ENCODE results near the gene SLC9A1. TPM values are rescaled to one million over a fixed set of nuclear protein-coding genes. Genes with fewer than 3 reads are reported as not detected.
A peak's percentile ranks its signal among the peaks of the same experiment; 100 is the strongest.

The SLC9A1 gene
- total RNA-seq, 1 experiment from 2014 or later: 25.2 TPM

- POLR2A ChIA-PET (ENCODE audit: unreplicated experiment): interaction anchor here (0.6 kb wide), 1 partner anchor 53 kb away, joined by 5 read pairs; no protein-coding TSS in a partner anchor
- Histone ChIP-seq H3K79me2 (ENCODE audit: low read length) (no peaks in the 10 kb centered on the region), H3K4me1 (ENCODE audit: insufficient read depth, low read length) (peaks cover 28% of the 10 kb centered on the region), H3K9me3 (ENCODE audit: low read length) (no peaks in the 10 kb centered on the region), H3K27ac (ENCODE audit: low read length) (no peak overlapping the region), H3K4me3 (ENCODE audit: low read length) (no peak overlapping the region), H3K9ac (ENCODE audit: low read length) (no peak overlapping the region), H4K20me1 (ENCODE audit: low read length) (no peaks in the 10 kb centered on the region), H3K36me3 (ENCODE audit: low read depth, low read length) (no peaks in the 10 kb centered on the region), H3F3A (ENCODE audit: low read length, unreplicated experiment) (no peaks in the 10 kb centered on the region), H3K27me3 (ENCODE audit: low read length) (no peaks in the 10 kb centered on the region), H3K4me2 (ENCODE audit: low read length) (no peak overlapping the region), H3K9me2 (replicated peaks; ENCODE audit: low read length) (no peaks in the 10 kb centered on the region), H2AFZ (ENCODE audit: low read length) (no peak overlapping the region)
- intact Hi-C loops (cut with micrococcal nuclease): loop anchor here (1.0 to 2.0 kb wide), 2 partner anchors 53 to 101 kb away; no protein-coding TSS in a partner anchor
- TF ChIP-seq CTCF (conservative IDR thresholded peaks at IDR 0.05; ENCODE audit: low read depth, low read length) (peak; percentile 94), EZH2 (IDR thresholded peaks at IDR 0.05; ENCODE audit: low read length, unreplicated experiment) (no peak), EZH2phosphoT487 (IDR thresholded peaks at IDR 0.05; ENCODE audit: borderline replicate concordance, low read length) (no peak)
- ATAC-seq (peak; percentile 56), DNase-seq (peak; percentile 86)
- no TSS peak for BruUV-seq (replicated peaks)
- CTCF ChIA-PET: interaction anchor here (0.6 to 5.3 kb wide), 2 partner anchors 53 to 85 kb away, joined by 3 to 102 read pairs; partner anchors contain the start of gene TENT5B
These were observed 57.4 kb downstream of the SLC9A1 start for GRCh38 chr1:27097484-27097917.

- BruUV-seq (replicated peaks): no TSS peak
- H3K4me3 ChIP-seq (ENCODE audit: low read length): no peak overlapping the region
- no peak overlapping the region for H3K4me2 ChIP-seq (ENCODE audit: low read length)
- H3K27me3 ChIP-seq (ENCODE audit: low read length): no peaks in the 10 kb centered on the region
- ChIA-PET POLR2A (ENCODE audit: unreplicated experiment) (no interaction called here), CTCF (interaction anchor here (5.3 kb wide), 1 partner anchor 51 kb away, joined by 102 read pairs; no protein-coding TSS in a partner anchor)
- no peak for ATAC-seq
- DNase-seq: no peak
- no peaks in the 10 kb centered on the region for H3K9me3 ChIP-seq (ENCODE audit: low read length)
- H3K4me1 ChIP-seq (ENCODE audit: insufficient read depth, low read length): peaks cover 25% of the 10 kb centered on the region
- no peaks in the 10 kb centered on the region for H3K9me2 ChIP-seq (replicated peaks; ENCODE audit: low read length)
- no peaks in the 10 kb centered on the region for H4K20me1 ChIP-seq (ENCODE audit: low read length)
- no peaks in the 10 kb centered on the region for H3K36me3 ChIP-seq (ENCODE audit: low read depth, low read length)
- H3K79me2 ChIP-seq (ENCODE audit: low read length): no peaks in the 10 kb centered on the region
- no peak overlapping the region for H3K9ac ChIP-seq (ENCODE audit: low read length)
- H2AFZ ChIP-seq (ENCODE audit: low read length): no peak overlapping the region
- intact Hi-C loops (cut with micrococcal nuclease): no loop called here
- no peak for TF ChIP-seq CTCF (conservative IDR thresholded peaks at IDR 0.05; ENCODE audit: low read depth, low read length)
- no peak for TF ChIP-seq EZH2phosphoT487 (IDR thresholded peaks at IDR 0.05; ENCODE audit: borderline replicate concordance, low read length)
- no peak for TF ChIP-seq EZH2 (IDR thresholded peaks at IDR 0.05; ENCODE audit: low read length, unreplicated experiment)
- H3F3A ChIP-seq (ENCODE audit: low read length, unreplicated experiment): no peaks in the 10 kb centered on the region
- H3K27ac ChIP-seq (ENCODE audit: low read length): no peak overlapping the region
These were observed 59.3 kb downstream of the SLC9A1 start for GRCh38 chr1:27095576-27095975.

- Histone ChIP-seq H3K36me3 (ENCODE audit: low read depth, low read length) (no peaks in the 10 kb centered on the region), H3F3A (ENCODE audit: low read length, unreplicated experiment) (no peaks in the 10 kb centered on the region), H3K9ac (ENCODE audit: low read length) (no peak overlapping the region), H4K20me1 (ENCODE audit: low read length) (no peaks in the 10 kb centered on the region), H3K27me3 (ENCODE audit: low read length) (no peaks in the 10 kb centered on the region), H3K4me3 (ENCODE audit: low read length) (no peak overlapping the region), H3K27ac (ENCODE audit: low read length) (no peak overlapping the region), H3K9me2 (replicated peaks; ENCODE audit: low read length) (no peaks in the 10 kb centered on the region), H3K9me3 (ENCODE audit: low read length) (no peaks in the 10 kb centered on the region), H2AFZ (ENCODE audit: low read length) (no peak overlapping the region), H3K4me1 (ENCODE audit: insufficient read depth, low read length) (no peaks in the 10 kb centered on the region), H3K4me2 (ENCODE audit: low read length) (no peak overlapping the region), H3K79me2 (ENCODE audit: low read length) (no peaks in the 10 kb centered on the region)
- ChIA-PET POLR2A (ENCODE audit: unreplicated experiment) (no interaction called here), CTCF (no interaction called here)
- no peak for ATAC-seq
- no peak for TF ChIP-seq EZH2phosphoT487 (IDR thresholded peaks at IDR 0.05; ENCODE audit: borderline replicate concordance, low read length)
- no peak for TF ChIP-seq EZH2 (IDR thresholded peaks at IDR 0.05; ENCODE audit: low read length, unreplicated experiment)
- TF ChIP-seq CTCF (conservative IDR thresholded peaks at IDR 0.05; ENCODE audit: low read depth, low read length): no peak
- intact Hi-C loops (cut with micrococcal nuclease): no loop called here
- BruUV-seq (replicated peaks): no TSS peak
- no peak for DNase-seq
These were observed 62.0 kb downstream of the SLC9A1 start for GRCh38 chr1:27092888-27093287.

All from PC-3 (cell line).